GM23338 (cell line): Measurements from ENCODE around the gene WWOX.

Experiments used
- CTCF ChIP-seq, 2 experiments: fragments of 200-600 bp in 1 of 2; sonication (generic) in 1 of 2; conservative IDR thresholded peaks; 2 replicates each; pipeline versions ENCODE4 v1.5.1 to v1.6.1; 2016 to 2017; ENCODE audit warnings: antibody characterized with exemption in 2 of 2, low read depth in 2 of 2, mild to moderate bottlenecking in 2 of 2, moderate library complexity in 1 of 2
- ETS1 ChIP-seq: IDR thresholded peaks from 2 replicates; pipeline ENCODE4 v1.6.1; 2016; ENCODE audit warnings: antibody characterized with exemption
- EZH2 ChIP-seq: fragments of 200-600 bp; sonication (generic); IDR thresholded peaks from one replicate; pipeline ENCODE4 v1.8.0; 2017; ENCODE audit warnings: antibody characterized with exemption, mild to moderate bottlenecking, low read depth; ENCODE audit not compliant: unreplicated experiment
- JUNB ChIP-seq: IDR thresholded peaks from one replicate; pipeline ENCODE4 v1.6.1; 2016; ENCODE audit warnings: antibody characterized with exemption; ENCODE audit not compliant: unreplicated experiment
- POLR2AphosphoS5 ChIP-seq: IDR thresholded peaks from 2 replicates; pipeline ENCODE4 v1.6.1; 2016; ENCODE audit warnings: antibody characterized with exemption, low read depth
- REST ChIP-seq: IDR thresholded peaks from one replicate; pipeline ENCODE4 v1.6.1; 2018; ENCODE audit warnings: antibody characterized with exemption; ENCODE audit not compliant: unreplicated experiment
- ZNF114 ChIP-seq: fragments of 250-450 bp; sonication (Bioruptor Pico); IDR thresholded peaks from 2 replicates; pipeline ENCODE4 v1.5.0; 2020; ENCODE audit warnings: mild to moderate bottlenecking, moderate library complexity
- ZNF462 ChIP-seq: fragments of 250-450 bp; sonication (Bioruptor Pico); IDR thresholded peaks from 2 replicates; pipeline ENCODE4 v1.5.0; 2020; ENCODE audit warnings: mild to moderate bottlenecking, moderate library complexity

- TF ChIP-seq CTCF (conservative IDR thresholded peaks at IDR 0.05; ENCODE audit: low read depth in 2 of 2) (no peak), JUNB (no peak), EZH2 (no peak), ZNF462 (CRISPR knock-in tag) (no peak), POLR2AphosphoS5 (no peak), REST (no peak), ZNF114 (CRISPR knock-in tag) (no peak), ETS1 (no peak)
Observed at GRCh38 chr16:78655331-78656113, 556.1 kb downstream of the WWOX start.
